C4-2B (cell line): ENCODE results near the gene LZTR1.

Source experiments
- ZFX ChIP-seq: fragments of 450-650 bp; IDR thresholded peaks from 2 replicates; pipeline ENCODE4 v1.6.1; 2017
- TF ChIP-seq, protein P1 (sequence below): fragments of 450-650 bp; conservative IDR thresholded peaks from 2 replicates; pipeline ENCODE4 v1.5.1; 2017; ENCODE audit warnings: mild to moderate bottlenecking

DNA sequence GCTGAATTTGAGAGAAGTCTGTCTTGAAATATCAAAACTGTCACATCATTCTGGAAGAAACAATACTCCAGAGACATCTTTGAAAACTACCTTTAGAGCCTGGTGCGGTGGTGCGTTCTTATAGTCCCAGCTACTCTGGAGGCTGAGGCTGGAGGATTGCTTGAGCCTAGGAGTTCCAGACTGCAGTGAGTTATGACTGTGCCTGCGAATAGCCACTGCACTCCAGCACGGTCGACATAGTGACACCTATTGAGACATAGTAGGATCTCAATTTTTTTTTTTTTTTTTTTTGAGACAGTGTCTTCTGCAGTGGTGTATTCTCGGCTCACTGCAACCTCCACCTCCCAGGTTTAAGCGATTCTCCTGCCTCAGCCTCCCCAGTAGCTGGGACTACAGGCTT is 26.5 kb upstream of the LZTR1 start:
- TF ChIP-seq, protein P1, sequence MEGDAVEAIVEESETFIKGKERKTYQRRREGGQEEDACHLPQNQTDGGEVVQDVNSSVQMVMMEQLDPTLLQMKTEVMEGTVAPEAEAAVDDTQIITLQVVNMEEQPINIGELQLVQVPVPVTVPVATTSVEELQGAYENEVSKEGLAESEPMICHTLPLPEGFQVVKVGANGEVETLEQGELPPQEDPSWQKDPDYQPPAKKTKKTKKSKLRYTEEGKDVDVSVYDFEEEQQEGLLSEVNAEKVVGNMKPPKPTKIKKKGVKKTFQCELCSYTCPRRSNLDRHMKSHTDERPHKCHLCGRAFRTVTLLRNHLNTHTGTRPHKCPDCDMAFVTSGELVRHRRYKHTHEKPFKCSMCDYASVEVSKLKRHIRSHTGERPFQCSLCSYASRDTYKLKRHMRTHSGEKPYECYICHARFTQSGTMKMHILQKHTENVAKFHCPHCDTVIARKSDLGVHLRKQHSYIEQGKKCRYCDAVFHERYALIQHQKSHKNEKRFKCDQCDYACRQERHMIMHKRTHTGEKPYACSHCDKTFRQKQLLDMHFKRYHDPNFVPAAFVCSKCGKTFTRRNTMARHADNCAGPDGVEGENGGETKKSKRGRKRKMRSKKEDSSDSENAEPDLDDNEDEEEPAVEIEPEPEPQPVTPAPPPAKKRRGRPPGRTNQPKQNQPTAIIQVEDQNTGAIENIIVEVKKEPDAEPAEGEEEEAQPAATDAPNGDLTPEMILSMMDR: no peak
- TF ChIP-seq ZFX: no peak
